H1 (cell line): ENCODE measurements around the gene TMEM121B.

ENCODE experiments used
- CREB1 ChIP-seq: IDR thresholded peaks from 2 replicates; pipeline ENCODE4 v1.6.1; 2012; ENCODE audit warnings: inconsistent platforms
- GTF2F1 ChIP-seq: IDR thresholded peaks from 2 replicates; pipeline ENCODE4 v1.6.1; 2012; ENCODE audit warnings: low read depth, low read length, improper control_type of control experiment, borderline replicate concordance
- HDAC2 ChIP-seq, 2 experiments: fragments of 300-600 bp in 1 of 2; sonication (generic) in 1 of 2; IDR thresholded peaks; 2 replicates each; pipeline ENCODE4 v1.6.1; 2011 to 2012; ENCODE audit warnings: low read depth in 2 of 2, low read length in 2 of 2, mild to moderate bottlenecking in 2 of 2, moderate library complexity in 2 of 2, borderline replicate concordance in 1 of 2, inconsistent platforms in 1 of 2
- KDM1A ChIP-seq: fragments of 200-600, 300-600 bp; sonication (generic); IDR thresholded peaks from 2 replicates; pipeline ENCODE4 v1.7.1; 2016; ENCODE audit warnings: mild to moderate bottlenecking, low read length, borderline replicate concordance
- POLR2A ChIP-seq, 2 experiments: IDR thresholded peaks; 1 replicate in 1 of 2; 2 replicates in 1 of 2; pipeline ENCODE4 v1.6.1; 2011; ENCODE audit warnings: low read depth in 2 of 2, low read length in 2 of 2, mild to moderate bottlenecking in 2 of 2; ENCODE audit errors: control extremely low read depth in 1 of 2
- RAD21 ChIP-seq, 2 experiments: IDR thresholded peaks in 1 of 2; conservative IDR thresholded peaks in 1 of 2; 2 replicates each; pipeline ENCODE4 v1.6.1; 2011; ENCODE audit warnings: low read depth in 2 of 2, low read length in 2 of 2, improper control_type of control experiment in 1 of 2, inconsistent platforms in 1 of 2, mild to moderate bottlenecking in 1 of 2, moderate library complexity in 1 of 2
- SP2 ChIP-seq: IDR thresholded peaks from 2 replicates; pipeline ENCODE4 v1.6.1; 2012; ENCODE audit warnings: mild to moderate bottlenecking, low read length, inconsistent platforms
- SUZ12 ChIP-seq: fragments of 200-600 bp; sonication (generic); IDR thresholded peaks from 2 replicates; pipeline ENCODE4 v1.6.1; 2012; ENCODE audit warnings: mild to moderate bottlenecking, inconsistent platforms, low read length, moderate library complexity, mixed read lengths
- TAF1 ChIP-seq: IDR thresholded peaks from 2 replicates; pipeline ENCODE4 v1.6.1; 2011; ENCODE audit warnings: mild to moderate bottlenecking, low read depth, low read length
- TEAD4 ChIP-seq: IDR thresholded peaks from 2 replicates; pipeline ENCODE4 v1.6.1; 2012; ENCODE audit warnings: low read depth, low read length, inconsistent platforms, mixed read lengths
- ZNF274 ChIP-seq: IDR thresholded peaks from 2 replicates; pipeline ENCODE4 v1.7.0; 2012; ENCODE audit warnings: low read length, borderline replicate concordance; ENCODE audit errors: extremely low read depth
- TF ChIP-seq, protein P1 (sequence below), 3 experiments: IDR thresholded peaks; 1 replicate in 2 of 3; 2 replicates in 1 of 3; pipeline versions ENCODE4 v1.5.1 to v1.6.1; 2011; ENCODE audit warnings: low read length in 3 of 3, mild to moderate bottlenecking in 3 of 3, inconsistent platforms in 2 of 3, low read depth in 1 of 3, moderate library complexity in 1 of 3; ENCODE audit not compliant: insufficient read depth in 1 of 3; ENCODE audit errors: control extremely low read depth in 1 of 3

GRCh38 chr22:17161991-17162390 lies 40.8 kb upstream of the TMEM121B start:
- TF ChIP-seq, protein P1, sequence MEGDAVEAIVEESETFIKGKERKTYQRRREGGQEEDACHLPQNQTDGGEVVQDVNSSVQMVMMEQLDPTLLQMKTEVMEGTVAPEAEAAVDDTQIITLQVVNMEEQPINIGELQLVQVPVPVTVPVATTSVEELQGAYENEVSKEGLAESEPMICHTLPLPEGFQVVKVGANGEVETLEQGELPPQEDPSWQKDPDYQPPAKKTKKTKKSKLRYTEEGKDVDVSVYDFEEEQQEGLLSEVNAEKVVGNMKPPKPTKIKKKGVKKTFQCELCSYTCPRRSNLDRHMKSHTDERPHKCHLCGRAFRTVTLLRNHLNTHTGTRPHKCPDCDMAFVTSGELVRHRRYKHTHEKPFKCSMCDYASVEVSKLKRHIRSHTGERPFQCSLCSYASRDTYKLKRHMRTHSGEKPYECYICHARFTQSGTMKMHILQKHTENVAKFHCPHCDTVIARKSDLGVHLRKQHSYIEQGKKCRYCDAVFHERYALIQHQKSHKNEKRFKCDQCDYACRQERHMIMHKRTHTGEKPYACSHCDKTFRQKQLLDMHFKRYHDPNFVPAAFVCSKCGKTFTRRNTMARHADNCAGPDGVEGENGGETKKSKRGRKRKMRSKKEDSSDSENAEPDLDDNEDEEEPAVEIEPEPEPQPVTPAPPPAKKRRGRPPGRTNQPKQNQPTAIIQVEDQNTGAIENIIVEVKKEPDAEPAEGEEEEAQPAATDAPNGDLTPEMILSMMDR (IDR thresholded peaks at IDR 0.05; ENCODE audit: control extremely low read depth in 1 of 3, insufficient read depth in 1 of 3, low read depth in 1 of 3, low read length in 3 of 3) = no peak
- TF ChIP-seq KDM1A (no peak), POLR2A (IDR thresholded peaks at IDR 0.05; ENCODE audit: control extremely low read depth in 1 of 2, low read depth in 2 of 2, low read length in 2 of 2) (no peak), TAF1 (no peak), SP2 (no peak), RAD21 (IDR thresholded peaks at IDR 0.05 in 1 of 2, conservative IDR thresholded peaks at IDR 0.05 in 1 of 2; ENCODE audit: low read depth in 2 of 2, low read length in 2 of 2) (no peak), SUZ12 (no peak), HDAC2 (IDR thresholded peaks at IDR 0.05; ENCODE audit: borderline replicate concordance in 1 of 2, low read depth in 2 of 2, low read length in 2 of 2) (no peak), CREB1 (no peak), GTF2F1 (no peak), ZNF274 (no peak), TEAD4 (no peak)
